Activated T-cell treated with anti-CD3 and anti-CD28 coated beads, Interleukin-2, amount 50 U/mL, for 24 hours (primary cell): ENCODE results near the gene DCST1.
A peak's percentile ranks its signal among the peaks of the same experiment; 100 is the strongest.

Experiments
- DNase-seq: peaks from one replicate; pipeline ENCODE4 v3.0.0-alpha.2; 2020
- H3K27ac Mint-ChIP-seq: 2 replicates; pipeline ENCODE4 v1.8.0; 2020; ENCODE audit warnings: mild to moderate bottlenecking, mixed read lengths
- H3K27me3 Mint-ChIP-seq: 2 replicates; pipeline ENCODE4 v1.8.0; 2020; ENCODE audit warnings: mixed read lengths
- H3K36me3 Mint-ChIP-seq: 2 replicates; pipeline ENCODE4 v1.8.0; 2020; ENCODE audit warnings: low read depth, mixed read lengths
- H3K4me1 Mint-ChIP-seq: 2 replicates; pipeline ENCODE4 v1.8.0; 2020; ENCODE audit warnings: low read depth, mixed read lengths
- H3K4me3 Mint-ChIP-seq: 2 replicates; pipeline ENCODE4 v1.8.0; 2020; ENCODE audit warnings: mild to moderate bottlenecking, moderate library complexity, mixed read lengths
- H3K9me3 Mint-ChIP-seq: 2 replicates; pipeline ENCODE4 v1.8.0; 2020; ENCODE audit warnings: mixed read lengths

The DCST1 gene

GRCh38 chr1:155014709-155015508 is 18.7 kb upstream of the DCST1 start:
- no peaks in the 10 kb centered on the region for H3K27me3 Mint-ChIP-seq
- H3K4me3 Mint-ChIP-seq = no peak overlapping the region
- no peak overlapping the region for H3K27ac Mint-ChIP-seq
- peaks cover 77% of the 10 kb centered on the region for H3K36me3 Mint-ChIP-seq
- DNase-seq = no peak
- peaks cover 83% of the 10 kb centered on the region for H3K4me1 Mint-ChIP-seq
- H3K9me3 Mint-ChIP-seq = no peaks in the 10 kb centered on the region

- Mint-ChIP-seq H3K27me3 (no peaks in the 10 kb centered on the region), H3K36me3 (peaks cover 72% of the 10 kb centered on the region), H3K4me1 (peaks cover 79% of the 10 kb centered on the region), H3K4me3 (peak overlapping the region; percentile 20), H3K9me3 (no peaks in the 10 kb centered on the region), H3K27ac (peak overlapping the region; percentile 74)
- no peak for DNase-seq
These were observed 17.9 kb upstream of the DCST1 start for GRCh38 chr1:155015527-155016230.

DNA sequence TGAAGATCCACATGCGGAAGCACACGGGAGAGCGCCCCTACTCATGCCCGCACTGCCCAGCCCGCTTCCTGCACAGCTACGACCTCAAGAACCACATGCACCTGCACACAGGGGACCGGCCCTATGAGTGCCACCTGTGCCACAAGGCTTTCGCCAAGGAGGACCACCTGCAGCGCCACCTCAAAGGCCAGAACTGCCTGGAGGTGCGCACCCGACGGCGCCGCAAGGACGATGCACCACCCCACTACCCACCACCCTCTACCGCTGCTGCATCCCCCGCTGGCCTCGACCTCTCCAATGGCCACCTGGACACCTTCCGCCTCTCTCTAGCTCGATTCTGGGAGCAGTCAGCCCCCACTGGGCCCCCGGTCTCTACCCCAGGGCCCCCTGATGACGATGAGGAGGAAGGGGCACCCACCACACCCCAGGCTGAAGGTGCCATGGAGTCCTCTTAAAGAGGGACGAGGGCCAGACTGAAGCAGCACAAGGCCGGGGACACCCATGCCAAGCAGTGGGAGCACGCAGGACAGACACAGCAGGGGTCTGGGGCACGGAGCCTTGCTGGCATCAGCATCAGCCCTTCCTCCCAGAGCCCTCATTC is 17.3 kb upstream of the DCST1 start:
- Mint-ChIP-seq H3K4me1 (peaks cover 73% of the 10 kb centered on the region), H3K27me3 (no peaks in the 10 kb centered on the region), H3K36me3 (peaks cover 67% of the 10 kb centered on the region), H3K9me3 (no peaks in the 10 kb centered on the region), H3K27ac (peak overlapping the region; percentile 74), H3K4me3 (peak overlapping the region; percentile 48)
- DNase-seq = peak; percentile 54

- H3K4me3 Mint-ChIP-seq = peak overlapping the region; percentile 53
- peaks cover 67% of the 10 kb centered on the region for H3K4me1 Mint-ChIP-seq
- H3K36me3 Mint-ChIP-seq = peaks cover 62% of the 10 kb centered on the region
- DNase-seq = peak; percentile 94
- no peaks in the 10 kb centered on the region for H3K27me3 Mint-ChIP-seq
- peak overlapping the region; percentile 74 for H3K27ac Mint-ChIP-seq
- no peaks in the 10 kb centered on the region for H3K9me3 Mint-ChIP-seq
These were observed 16.3 kb upstream of the DCST1 start for GRCh38 chr1:155017041-155017945.

DNA sequence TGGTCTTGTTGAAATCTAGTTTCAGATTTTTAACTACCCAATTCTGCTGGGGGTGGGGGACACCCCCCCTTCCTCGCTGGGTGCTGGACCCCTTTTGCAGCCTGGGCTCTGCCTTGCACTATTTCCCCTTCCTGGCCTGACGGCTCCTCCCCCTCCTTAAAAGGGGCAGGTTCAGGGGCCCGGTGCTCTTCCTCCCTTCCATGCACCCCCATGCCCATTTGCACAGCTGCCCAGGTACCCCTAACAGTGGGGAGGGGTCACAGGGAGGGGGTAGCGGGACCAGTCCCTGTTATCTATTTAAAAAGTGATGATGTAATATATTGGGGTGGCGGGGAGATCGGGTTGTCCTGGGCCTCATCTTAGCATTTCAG is 15.7 kb upstream of the DCST1 start:
- Mint-ChIP-seq H3K27ac (peak overlapping the region; percentile 73), H3K9me3 (no peaks in the 10 kb centered on the region), H3K4me1 (peaks cover 61% of the 10 kb centered on the region), H3K27me3 (no peaks in the 10 kb centered on the region), H3K36me3 (peaks cover 56% of the 10 kb centered on the region), H3K4me3 (peak overlapping the region; percentile 53)
- no peak for DNase-seq

DNA sequence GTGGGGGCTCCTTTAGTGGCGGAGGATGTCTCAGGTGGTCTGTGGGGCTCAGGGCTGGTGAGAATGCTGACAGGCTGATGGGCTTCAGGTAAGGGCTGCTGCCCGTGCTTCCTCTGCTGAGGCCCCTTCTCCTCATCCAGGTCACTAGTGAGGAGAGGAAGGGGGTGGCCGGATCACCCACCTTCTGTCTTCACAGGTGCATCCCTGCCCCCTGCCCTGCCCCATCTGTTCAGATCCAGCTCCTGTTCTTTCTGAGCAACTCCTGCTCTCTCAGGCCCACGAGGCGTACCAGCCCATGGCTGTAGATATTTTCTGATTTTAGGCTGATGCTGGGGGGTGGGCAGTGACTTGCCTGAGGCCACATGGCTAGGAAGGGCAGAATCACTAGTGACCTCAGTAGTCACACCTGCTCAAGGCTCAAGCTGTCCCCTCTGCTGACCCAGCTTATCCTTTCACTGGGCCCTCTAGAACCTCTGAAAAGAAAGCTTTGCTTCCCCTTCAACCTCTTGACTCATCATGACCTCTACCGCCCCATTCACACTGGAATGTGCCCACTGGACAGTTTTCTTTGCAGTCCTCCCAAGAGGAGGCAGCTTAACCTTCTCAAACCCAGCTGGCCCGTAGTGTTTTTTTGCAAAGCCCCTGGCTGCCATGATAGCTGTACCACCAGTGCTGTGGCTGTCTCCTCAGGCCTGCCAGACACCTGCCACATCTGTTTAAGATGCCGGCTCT is 14.8 kb upstream of the DCST1 start:
- Mint-ChIP-seq H3K4me1 (peaks cover 53% of the 10 kb centered on the region), H3K9me3 (no peaks in the 10 kb centered on the region), H3K36me3 (peaks cover 49% of the 10 kb centered on the region), H3K4me3 (no peak overlapping the region), H3K27ac (peak overlapping the region; percentile 56), H3K27me3 (no peaks in the 10 kb centered on the region)
- DNase-seq = no peak

DNA sequence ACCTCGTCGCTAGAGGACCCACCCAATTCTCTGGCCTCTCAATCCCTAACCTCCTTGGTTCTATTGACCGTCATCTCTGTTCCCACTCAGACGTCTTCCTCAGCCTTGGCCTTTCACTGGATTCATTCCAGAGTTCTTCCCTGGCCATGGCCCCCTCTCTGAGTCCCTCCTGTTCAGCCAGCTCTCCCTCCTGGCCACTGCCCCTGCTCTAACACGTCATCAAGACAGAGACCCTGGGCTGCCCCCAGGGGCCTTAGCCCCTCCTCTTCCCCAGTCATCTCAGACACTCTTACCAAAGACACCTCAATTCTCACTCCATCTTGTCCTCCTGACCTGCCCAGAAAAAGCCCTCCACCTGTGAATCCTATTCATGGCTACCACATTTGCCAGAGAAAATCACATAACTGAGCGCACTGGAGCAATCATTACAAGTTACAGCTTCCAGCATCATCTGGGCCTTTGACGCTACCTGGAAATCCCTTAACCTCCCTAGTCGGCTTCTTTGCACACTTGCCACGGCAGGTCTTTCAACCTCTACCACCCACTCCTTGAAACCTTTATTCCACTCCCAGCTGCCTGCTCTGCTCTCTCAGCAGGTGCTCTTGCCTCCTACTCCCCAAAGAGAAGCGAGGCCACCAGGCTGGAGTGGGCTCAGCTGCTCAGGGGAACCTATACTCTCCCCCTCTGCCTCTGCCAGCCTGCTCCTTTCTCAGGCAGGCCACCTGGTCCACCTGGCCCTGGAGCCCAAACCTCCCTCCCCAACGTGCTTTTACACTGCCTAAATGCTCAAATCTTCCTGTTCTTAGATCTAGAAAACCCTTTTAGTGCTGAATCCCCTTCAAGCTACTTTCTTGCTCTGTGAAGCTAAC is 14.0 kb upstream of the DCST1 start:
- Mint-ChIP-seq H3K36me3 (peaks cover 40% of the 10 kb centered on the region), H3K27ac (peak overlapping the region; percentile 56), H3K9me3 (no peaks in the 10 kb centered on the region), H3K4me1 (peaks cover 45% of the 10 kb centered on the region), H3K4me3 (no peak overlapping the region), H3K27me3 (no peaks in the 10 kb centered on the region)
- DNase-seq = no peak

DNA sequence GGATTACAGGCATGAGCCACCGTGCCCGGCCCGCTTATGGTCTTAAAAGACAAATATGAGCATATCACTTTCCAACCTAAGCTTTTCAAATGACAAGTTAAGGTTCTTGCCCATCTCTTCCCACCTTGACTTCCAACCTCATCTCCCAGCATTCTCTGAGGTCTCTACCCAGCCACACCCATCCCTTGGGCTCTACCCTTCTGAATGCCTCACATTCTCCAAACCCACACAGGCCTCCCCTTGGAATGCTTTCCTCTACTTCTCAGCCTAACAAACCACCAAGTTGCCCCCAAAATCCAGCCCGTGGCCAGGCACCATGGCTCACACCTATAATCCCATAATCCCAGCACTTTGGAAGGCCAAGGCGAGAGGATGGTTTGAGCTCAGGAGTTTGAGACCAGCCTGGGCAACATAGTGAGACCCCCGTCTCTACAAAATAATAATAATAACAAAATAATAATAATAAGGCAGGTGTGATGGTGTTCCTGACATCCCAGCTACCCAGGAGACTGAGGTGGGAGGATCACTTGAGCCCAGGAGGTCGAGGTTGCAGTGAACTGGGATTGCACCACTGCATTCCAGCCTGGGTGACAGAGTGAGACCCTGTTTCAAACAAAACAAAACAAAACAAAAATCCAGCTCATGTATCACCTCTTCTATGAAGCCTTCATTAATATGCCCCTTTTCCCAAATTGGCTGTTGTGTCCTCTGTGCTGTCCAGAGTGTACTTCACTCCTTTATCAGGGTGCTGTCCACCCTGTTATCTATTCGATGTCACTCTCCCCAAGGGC is 11.3 kb upstream of the DCST1 start:
- H3K4me1 Mint-ChIP-seq = peaks cover 22% of the 10 kb centered on the region
- no peak for DNase-seq
- H3K27me3 Mint-ChIP-seq = no peaks in the 10 kb centered on the region
- peak overlapping the region; percentile 1 for H3K4me3 Mint-ChIP-seq
- H3K27ac Mint-ChIP-seq = peak overlapping the region; percentile 18
- no peaks in the 10 kb centered on the region for H3K9me3 Mint-ChIP-seq
- peaks cover 18% of the 10 kb centered on the region for H3K36me3 Mint-ChIP-seq

- Mint-ChIP-seq H3K36me3 (peaks cover 13% of the 10 kb centered on the region), H3K4me3 (no peak overlapping the region), H3K27me3 (no peaks in the 10 kb centered on the region), H3K27ac (peak overlapping the region; percentile 18), H3K9me3 (no peaks in the 10 kb centered on the region), H3K4me1 (peaks cover 18% of the 10 kb centered on the region)
- DNase-seq = no peak
These were observed 10.7 kb upstream of the DCST1 start for GRCh38 chr1:155022927-155023236.

GRCh38 chr1:155023627-155024026 is 10.0 kb upstream of the DCST1 start:
- Mint-ChIP-seq H3K4me3 (no peak overlapping the region), H3K36me3 (peaks cover 12% of the 10 kb centered on the region), H3K27ac (peak overlapping the region; percentile 22), H3K4me1 (peaks cover 14% of the 10 kb centered on the region), H3K9me3 (no peaks in the 10 kb centered on the region), H3K27me3 (no peaks in the 10 kb centered on the region)
- no peak for DNase-seq

DNA sequence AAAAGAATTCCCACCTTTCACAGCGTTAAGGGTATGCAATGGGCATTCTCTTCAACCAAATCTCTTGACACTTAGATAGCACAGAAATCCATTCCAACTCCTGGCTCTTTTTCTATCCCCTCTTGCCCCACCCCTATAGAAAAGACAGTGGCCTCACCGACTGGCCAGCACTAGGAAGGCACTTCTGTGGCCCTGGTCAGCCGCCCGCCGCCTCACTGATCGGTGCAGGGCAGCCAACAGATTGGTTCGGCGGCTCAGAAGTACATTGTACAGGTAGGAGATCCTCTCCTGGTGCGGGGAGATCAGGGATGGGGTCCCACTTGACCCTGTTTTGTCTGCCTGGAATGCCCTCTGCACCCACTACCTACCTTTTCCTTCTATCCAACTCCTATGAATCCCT is 9.3 kb upstream of the DCST1 start:
- peaks cover 5% of the 10 kb centered on the region for H3K36me3 Mint-ChIP-seq
- no peak overlapping the region for H3K4me3 Mint-ChIP-seq
- DNase-seq = no peak
- no peaks in the 10 kb centered on the region for H3K27me3 Mint-ChIP-seq
- no peak overlapping the region for H3K27ac Mint-ChIP-seq
- no peaks in the 10 kb centered on the region for H3K9me3 Mint-ChIP-seq
- peaks cover 8% of the 10 kb centered on the region for H3K4me1 Mint-ChIP-seq

DNA sequence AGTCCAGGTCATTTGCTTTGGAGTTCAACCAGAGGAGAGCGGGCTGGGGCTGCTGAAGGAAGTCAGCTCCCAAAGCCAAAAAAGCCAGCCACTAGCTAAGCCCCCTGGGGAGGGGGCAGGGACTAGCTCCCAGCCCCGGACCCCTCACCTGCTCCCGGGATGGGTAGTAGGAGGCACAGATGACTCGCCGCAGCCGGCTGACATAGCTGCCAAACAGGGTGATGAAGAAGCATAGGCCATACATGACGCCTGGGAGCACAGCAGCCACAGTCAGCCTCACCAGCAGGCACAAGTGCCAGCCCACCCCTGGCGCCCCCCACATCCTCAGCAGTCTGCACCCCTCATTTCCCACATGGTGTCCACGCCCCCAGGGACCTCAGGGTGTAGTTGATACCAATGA is 7.5 kb upstream of the DCST1 start:
- no peaks in the 10 kb centered on the region for H3K9me3 Mint-ChIP-seq
- no peaks in the 10 kb centered on the region for H3K27me3 Mint-ChIP-seq
- no peaks in the 10 kb centered on the region for H3K4me1 Mint-ChIP-seq
- H3K4me3 Mint-ChIP-seq = no peak overlapping the region
- no peaks in the 10 kb centered on the region for H3K36me3 Mint-ChIP-seq
- DNase-seq = no peak
- H3K27ac Mint-ChIP-seq = no peak overlapping the region
